A673 (cell line): ENCODE results near the gene PSTPIP1.
A peak's percentile ranks its signal among the peaks of the same experiment; 100 is the strongest.

Source experiments
- CTCF ChIP-seq: fragments of 300-800, 200-600 bp; sonication (generic); conservative IDR thresholded peaks from 2 replicates; pipeline ENCODE4 v1.5.1; 2017; ENCODE audit warnings: low read depth, mild to moderate bottlenecking, antibody characterized with exemption, low read length, moderate library complexity, mixed read lengths
- EZH2 ChIP-seq: fragments of 200-600 bp; sonication (generic); IDR thresholded peaks from 2 replicates; pipeline ENCODE4 v1.6.1; 2017; ENCODE audit warnings: borderline replicate concordance, low read depth, mild to moderate bottlenecking, mixed read lengths, antibody characterized with exemption, low read length; ENCODE audit not compliant: poor library complexity, severe bottlenecking

DNA sequence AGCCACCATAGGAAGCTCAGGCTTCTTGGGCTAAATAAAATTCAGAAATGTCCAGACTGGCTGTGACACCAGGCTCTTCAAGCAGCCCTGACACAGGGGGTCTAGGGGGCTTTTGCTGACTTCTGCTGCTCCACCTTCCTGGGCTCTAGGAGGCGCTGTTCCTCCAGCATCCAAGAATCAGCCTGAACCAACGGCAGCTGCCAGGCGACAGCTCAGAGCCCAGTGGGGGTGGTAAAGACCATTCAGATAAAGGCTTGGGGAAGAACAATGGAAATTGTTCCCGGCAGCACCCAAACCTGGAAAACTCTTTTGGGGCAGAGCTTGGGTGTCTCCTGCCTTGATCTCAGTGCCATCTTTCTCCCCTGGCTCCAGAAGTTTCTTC is 21.6 kb upstream of the PSTPIP1 start:
- TF ChIP-seq CTCF = peak; percentile 70
- no peak for TF ChIP-seq EZH2
